Endodermal cell (in vitro differentiated cells): Measurements from ENCODE around the gene MBOAT2. TPM values are rescaled to one million over a fixed set of nuclear protein-coding genes. Genes with fewer than 3 reads are reported as not detected.
A peak's percentile ranks its signal among the peaks of the same experiment; 100 is the strongest.

Experiments
- DNase-seq: peaks from one replicate; pipeline ENCODE4 v3.0.0-alpha.2; 2017
- H3K27ac ChIP-seq: 2 replicates; pipeline ENCODE4 v1.5.1; 2013; ENCODE audit warnings: mild to moderate bottlenecking, low read depth, low read length, moderate library complexity
- H3K27me3 ChIP-seq: 2 replicates; pipeline ENCODE4 v1.6.1; 2013; ENCODE audit warnings: mild to moderate bottlenecking, low read length, moderate library complexity; ENCODE audit not compliant: insufficient read depth, control insufficient read depth, poor library complexity, severe bottlenecking
- H3K36me3 ChIP-seq: 2 replicates; pipeline ENCODE4 v1.7.0; 2013; ENCODE audit warnings: mild to moderate bottlenecking, low read length, moderate library complexity; ENCODE audit not compliant: control insufficient read depth, insufficient read depth
- H3K4me1 ChIP-seq: one replicate; pipeline ENCODE4 v1.7.0; 2013; ENCODE audit warnings: low read length; ENCODE audit not compliant: control insufficient read depth, insufficient read depth
- H3K4me3 ChIP-seq: 2 replicates; pipeline ENCODE4 v1.5.1; 2013; ENCODE audit warnings: mild to moderate bottlenecking, low read length, moderate library complexity
- H3K9ac ChIP-seq: 2 replicates; pipeline ENCODE4 v1.6.1; 2013; ENCODE audit warnings: mild to moderate bottlenecking, low read length, moderate library complexity; ENCODE audit not compliant: poor library complexity, severe bottlenecking; ENCODE audit errors: extremely low read depth
- H3K9me3 ChIP-seq: 2 replicates; pipeline ENCODE4 v1.6.1; 2013; ENCODE audit warnings: mild to moderate bottlenecking, low read length, moderate library complexity; ENCODE audit not compliant: control insufficient read depth
- H3K27ac Mint-ChIP-seq: 2 replicates; pipeline ENCODE4 v1.8.0; 2020; ENCODE audit warnings: mixed read lengths
- H3K27me3 Mint-ChIP-seq: 2 replicates; pipeline ENCODE4 v1.8.0; 2021; ENCODE audit warnings: mild to moderate bottlenecking, mixed read lengths; ENCODE audit not compliant: insufficient read depth
- H3K36me3 Mint-ChIP-seq: 2 replicates; pipeline ENCODE4 v1.8.0; 2020; ENCODE audit warnings: low read depth, mixed read lengths
- H3K4me1 Mint-ChIP-seq: 2 replicates; pipeline ENCODE4 v1.8.0; 2020; ENCODE audit warnings: mixed read lengths
- H3K4me3 Mint-ChIP-seq: 2 replicates; pipeline ENCODE4 v1.8.0; 2020; ENCODE audit warnings: mild to moderate bottlenecking, moderate library complexity, mixed read lengths
- H3K9me3 Mint-ChIP-seq: 2 replicates; pipeline ENCODE4 v1.8.0; 2020; ENCODE audit warnings: mild to moderate bottlenecking, mixed read lengths
- WGBS, 2 experiments: methylation state at CpG; one replicate each; pipeline versions ENCODE4 v1.1.5 to v1.1.7; 2013; ENCODE audit warnings: missing lambda C conversion rate in 2 of 2, mixed read lengths in 1 of 2; ENCODE audit not compliant: insufficient coverage in 1 of 2, insufficient read length in 1 of 2; 5-methylcytosine and 5-hydroxymethylcytosine counted together
- total RNA-seq, 2 donors: library from RNA; stranded (reverse); fragmentation: NEBNext Ultra II Directional in 1 of 2; extraction: Animal tissue kit (Norgen Biotek cat#: 25700) in 1 of 2; gene quantifications; 2 replicates in 1 of 2; 3 replicates in 1 of 2; pipeline ENCODE4 v1.2.1, GENCODE V29; 2021
- TF ChIP-seq, protein P1 (sequence below): fragments of 200-600 bp; sonication (generic); conservative IDR thresholded peaks from 2 replicates; pipeline ENCODE4 v1.5.0; 2021; ENCODE audit warnings: antibody characterized with exemption, mild to moderate bottlenecking

Gene MBOAT2
- total RNA-seq, 2 donors from 2014 or later: 45.3 to 51.0 TPM

GRCh38 chr2:8882094-8882493 is 121.4 kb downstream of the MBOAT2 start:
- Histone ChIP-seq H3K36me3 (peaks cover 24% of the 10 kb centered on the region), H3K9ac (no peak overlapping the region), H3K4me1 (no peaks in the 10 kb centered on the region), H3K9me3 (no peaks in the 10 kb centered on the region), H3K4me3 (no peak overlapping the region), H3K27me3 (no peaks in the 10 kb centered on the region), H3K27ac (no peak overlapping the region)
- Mint-ChIP-seq H3K27ac (no peak overlapping the region), H3K27me3 (no peaks in the 10 kb centered on the region), H3K9me3 (no peaks in the 10 kb centered on the region), H3K4me1 (peaks cover 9% of the 10 kb centered on the region), H3K36me3 (peaks cover 41% of the 10 kb centered on the region), H3K4me3 (no peak overlapping the region)
- TF ChIP-seq, protein P1, sequence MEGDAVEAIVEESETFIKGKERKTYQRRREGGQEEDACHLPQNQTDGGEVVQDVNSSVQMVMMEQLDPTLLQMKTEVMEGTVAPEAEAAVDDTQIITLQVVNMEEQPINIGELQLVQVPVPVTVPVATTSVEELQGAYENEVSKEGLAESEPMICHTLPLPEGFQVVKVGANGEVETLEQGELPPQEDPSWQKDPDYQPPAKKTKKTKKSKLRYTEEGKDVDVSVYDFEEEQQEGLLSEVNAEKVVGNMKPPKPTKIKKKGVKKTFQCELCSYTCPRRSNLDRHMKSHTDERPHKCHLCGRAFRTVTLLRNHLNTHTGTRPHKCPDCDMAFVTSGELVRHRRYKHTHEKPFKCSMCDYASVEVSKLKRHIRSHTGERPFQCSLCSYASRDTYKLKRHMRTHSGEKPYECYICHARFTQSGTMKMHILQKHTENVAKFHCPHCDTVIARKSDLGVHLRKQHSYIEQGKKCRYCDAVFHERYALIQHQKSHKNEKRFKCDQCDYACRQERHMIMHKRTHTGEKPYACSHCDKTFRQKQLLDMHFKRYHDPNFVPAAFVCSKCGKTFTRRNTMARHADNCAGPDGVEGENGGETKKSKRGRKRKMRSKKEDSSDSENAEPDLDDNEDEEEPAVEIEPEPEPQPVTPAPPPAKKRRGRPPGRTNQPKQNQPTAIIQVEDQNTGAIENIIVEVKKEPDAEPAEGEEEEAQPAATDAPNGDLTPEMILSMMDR: peak; percentile 89
- DNase-seq: peak; percentile 91
- WGBS, 2 experiments: 56 to 76% methylated on average over 2 to 5 of the region's 5 CpGs

DNA sequence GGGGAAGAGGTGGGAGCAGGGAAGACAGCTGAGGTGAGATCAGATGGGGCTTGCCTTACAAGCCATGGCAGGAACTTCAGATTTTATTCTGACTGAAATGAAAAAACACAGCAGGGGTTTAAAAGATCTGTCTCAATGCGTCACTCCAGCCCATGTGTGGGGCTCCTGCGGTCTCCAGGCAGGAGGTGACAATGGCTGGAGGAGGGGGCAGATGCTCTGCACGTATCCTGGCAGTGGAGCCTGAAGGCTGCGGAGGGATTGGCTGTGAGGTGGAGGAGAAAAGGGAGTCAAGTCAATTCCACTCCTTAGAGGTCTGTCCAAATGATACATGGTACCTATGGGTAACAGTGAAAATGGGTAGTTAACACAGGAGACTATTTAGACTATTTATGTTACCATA is 125.6 kb downstream of the MBOAT2 start:
- Histone ChIP-seq H3K4me3 (no peak overlapping the region), H3K27me3 (no peaks in the 10 kb centered on the region), H3K9ac (no peak overlapping the region), H3K36me3 (peaks cover 27% of the 10 kb centered on the region), H3K4me1 (no peaks in the 10 kb centered on the region), H3K27ac (peak overlapping the region; percentile 49), H3K9me3 (no peaks in the 10 kb centered on the region)
- peak; percentile 75 for DNase-seq
- H3K9me3 Mint-ChIP-seq: no peaks in the 10 kb centered on the region
- TF ChIP-seq, protein P1: no peak
- no peak overlapping the region for H3K4me3 Mint-ChIP-seq
- H3K36me3 Mint-ChIP-seq: peaks cover 27% of the 10 kb centered on the region
- 64% methylated on average over 4 of the region's 4 CpGs; no CpG with 5 or more reads in 1 of the 2 experiments for WGBS, 2 experiments
- no peaks in the 10 kb centered on the region for H3K27me3 Mint-ChIP-seq
- H3K27ac Mint-ChIP-seq: no peak overlapping the region
- peaks cover 5% of the 10 kb centered on the region for H3K4me1 Mint-ChIP-seq

GRCh38 chr2:8877332-8877731 is 126.2 kb downstream of the MBOAT2 start:
- peaks cover 27% of the 10 kb centered on the region for H3K36me3 Mint-ChIP-seq
- Histone ChIP-seq H3K9ac (no peak overlapping the region), H3K36me3 (peaks cover 31% of the 10 kb centered on the region), H3K27ac (peak overlapping the region; percentile 49), H3K27me3 (no peaks in the 10 kb centered on the region), H3K4me3 (no peak overlapping the region), H3K9me3 (no peaks in the 10 kb centered on the region), H3K4me1 (no peaks in the 10 kb centered on the region)
- 91% methylated on average over 3 to 4 of the region's 4 CpGs for WGBS, 2 experiments
- TF ChIP-seq, protein P1: no peak
- H3K4me3 Mint-ChIP-seq: no peak overlapping the region
- no peaks in the 10 kb centered on the region for H3K9me3 Mint-ChIP-seq
- H3K27me3 Mint-ChIP-seq: no peaks in the 10 kb centered on the region
- no peak for DNase-seq
- H3K4me1 Mint-ChIP-seq: peaks cover 5% of the 10 kb centered on the region
- no peak overlapping the region for H3K27ac Mint-ChIP-seq
